Smooth muscle cell of the umbilical artery (primary cell): ENCODE results near the gene TMSB4X. TPM values are rescaled to one million over a fixed set of nuclear protein-coding genes. Genes with fewer than 3 reads are reported as not detected.

ENCODE experiments used
- total RNA-seq: library from RNA; depleted of rRNA; stranded (reverse); fragments of >200 nt; gene quantifications from 2 replicates; pipeline ENCODE4 v1.2.3, GENCODE V29; 2014

Gene TMSB4X
- 4,122 and 6,051 TPM in 2 replicates for total RNA-seq

DNA sequence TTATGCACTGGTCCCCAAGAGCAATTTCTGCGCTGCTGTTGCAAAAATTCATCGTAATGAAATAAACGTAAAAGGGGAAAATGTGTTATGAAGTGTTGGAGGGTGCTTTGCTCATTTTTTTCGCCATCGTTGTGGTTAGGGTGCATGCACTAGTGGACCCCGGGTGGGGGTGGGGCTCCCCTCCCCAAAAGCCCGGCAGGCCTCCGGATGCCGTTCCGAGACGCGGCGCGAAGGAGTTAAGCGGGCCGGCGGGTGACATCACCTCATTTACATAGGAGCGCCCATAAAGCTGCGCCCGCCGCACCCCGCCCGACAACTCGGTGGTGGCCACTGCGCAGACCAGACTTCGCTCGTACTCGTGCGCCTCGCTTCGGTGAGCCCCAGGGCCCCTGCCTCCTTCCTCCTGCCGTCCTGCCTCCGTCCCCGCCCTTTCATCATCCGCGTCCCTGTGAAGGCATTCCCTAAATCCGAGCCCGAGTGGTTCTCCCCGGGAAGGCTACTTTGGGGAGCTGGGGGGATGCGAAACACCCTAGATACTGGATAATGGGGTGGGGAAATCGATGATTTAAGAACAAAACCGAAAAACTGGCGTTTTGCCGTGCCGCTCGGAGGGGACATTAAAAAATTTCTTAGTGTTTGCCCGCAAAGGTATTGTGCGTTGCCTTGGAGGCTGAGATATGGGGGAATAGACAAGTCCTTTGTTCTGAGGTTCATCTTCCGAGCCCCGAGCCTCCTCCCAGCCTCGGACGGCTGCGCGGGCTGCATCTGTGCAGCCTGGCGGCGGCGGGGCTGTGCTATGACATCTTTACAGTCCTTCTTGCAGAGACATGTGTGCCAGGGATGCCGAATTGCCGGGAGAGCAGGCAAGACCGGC, at the start of gene TMSB4X:
TSS of gene TMSB4X (plus strand) at position 315 of the 874 bp plus-strand sequence.

Other genes starting within 250 kb of the TMSB4X start
- gene PRPS2, start 183.7 kb upstream of the TMSB4X start, total RNA-seq: 19.6 and 32.0 TPM in 2 replicates
- gene TLR7, start 108.0 kb upstream of the TMSB4X start, total RNA-seq: not detected in 2 replicates
- gene TLR8, start 68.5 kb upstream of the TMSB4X start, total RNA-seq: not detected in 2 replicates
- gene FAM9C, start 69.5 kb downstream of the TMSB4X start, total RNA-seq: not detected in 2 replicates